HFFc6 (cell line): ENCODE results near the gene DAP. TPM values are rescaled to one million over a fixed set of nuclear protein-coding genes. Genes with fewer than 3 reads are reported as not detected.

Source experiments
- DNase-seq: peaks from one replicate; pipeline ENCODE4 v3.0.0-alpha.2; 2018
- H3K27ac Mint-ChIP-seq: 2 replicates; pipeline ENCODE4 v1.8.0; 2020; ENCODE audit warnings: mild to moderate bottlenecking, mixed read lengths
- H3K27me3 Mint-ChIP-seq: 2 replicates; pipeline ENCODE4 v1.8.0; 2021; ENCODE audit warnings: mild to moderate bottlenecking, moderate library complexity, mixed read lengths; ENCODE audit not compliant: insufficient read depth
- H3K36me3 Mint-ChIP-seq: 2 replicates; pipeline ENCODE4 v1.8.0; 2021; ENCODE audit warnings: low read depth, mixed read lengths
- H3K4me1 Mint-ChIP-seq: 2 replicates; pipeline ENCODE4 v1.8.0; 2020; ENCODE audit warnings: low read depth, mixed read lengths
- H3K4me3 Mint-ChIP-seq: 2 replicates; pipeline ENCODE4 v1.8.0; 2020; ENCODE audit warnings: mild to moderate bottlenecking, moderate library complexity, mixed read lengths
- H3K9me3 Mint-ChIP-seq: 2 replicates; pipeline ENCODE4 v1.8.0; 2020; ENCODE audit warnings: mild to moderate bottlenecking, mixed read lengths
- total RNA-seq, 6 experiments: library from RNA; stranded (reverse); fragmentation: NEBNext Ultra II Directional; extraction: Animal tissue kit (Norgen Biotek cat#: 25700); gene quantifications; 2 replicates in 1 of 6; 3 replicates in 5 of 6; pipeline ENCODE4 v1.2.3, GENCODE V29; 2021
- TF ChIP-seq, protein P1 (sequence below): fragments of 200-600 bp; sonication (generic); IDR thresholded peaks from 2 replicates; pipeline ENCODE4 v1.5.0; 2021; ENCODE audit warnings: antibody characterized with exemption, mild to moderate bottlenecking

The DAP gene
- total RNA-seq, 6 experiments from 2014 or later: 255 to 357 (median 285) TPM

DNA sequence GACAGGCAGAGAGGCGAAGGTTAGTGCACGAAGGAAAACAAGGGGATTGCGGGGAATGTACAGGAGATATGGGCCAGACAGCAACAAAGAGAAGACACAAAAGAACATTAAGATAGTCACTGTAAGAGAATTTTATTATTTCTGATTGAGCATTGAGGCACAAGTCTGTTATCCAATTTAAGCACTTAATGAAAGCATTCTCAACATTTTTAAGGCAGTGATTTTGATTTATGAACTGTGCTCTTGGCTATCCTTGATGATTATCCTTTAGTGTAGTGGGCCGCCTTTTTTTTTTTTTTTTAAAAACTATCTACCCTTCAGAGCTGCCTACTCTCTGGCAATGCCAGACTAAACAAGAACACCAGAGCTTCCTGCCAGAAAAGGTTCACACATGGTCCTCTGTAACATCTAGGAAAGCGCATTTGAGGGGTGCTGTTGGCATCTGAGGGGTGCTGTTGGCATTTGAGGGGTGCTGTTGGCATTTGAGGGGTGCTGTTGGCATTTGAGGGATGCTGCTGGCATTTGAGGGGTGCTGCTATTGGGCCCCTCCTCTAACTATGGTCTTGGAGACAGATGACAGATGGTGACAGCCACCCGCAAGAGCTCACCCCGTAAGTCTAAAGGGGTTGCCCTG is 3.0 kb downstream of the DAP start:
- H3K36me3 Mint-ChIP-seq: peaks cover 62% of the 10 kb centered on the region
- no peak for DNase-seq
- H3K27me3 Mint-ChIP-seq: peaks cover 2% of the 10 kb centered on the region; the same call in 1 of the 2 replicates
- no peaks in the 10 kb centered on the region for H3K9me3 Mint-ChIP-seq
- peaks cover 79% of the 10 kb centered on the region for H3K4me1 Mint-ChIP-seq
- H3K4me3 Mint-ChIP-seq: peak overlapping the region; percentile 96
- TF ChIP-seq, protein P1, sequence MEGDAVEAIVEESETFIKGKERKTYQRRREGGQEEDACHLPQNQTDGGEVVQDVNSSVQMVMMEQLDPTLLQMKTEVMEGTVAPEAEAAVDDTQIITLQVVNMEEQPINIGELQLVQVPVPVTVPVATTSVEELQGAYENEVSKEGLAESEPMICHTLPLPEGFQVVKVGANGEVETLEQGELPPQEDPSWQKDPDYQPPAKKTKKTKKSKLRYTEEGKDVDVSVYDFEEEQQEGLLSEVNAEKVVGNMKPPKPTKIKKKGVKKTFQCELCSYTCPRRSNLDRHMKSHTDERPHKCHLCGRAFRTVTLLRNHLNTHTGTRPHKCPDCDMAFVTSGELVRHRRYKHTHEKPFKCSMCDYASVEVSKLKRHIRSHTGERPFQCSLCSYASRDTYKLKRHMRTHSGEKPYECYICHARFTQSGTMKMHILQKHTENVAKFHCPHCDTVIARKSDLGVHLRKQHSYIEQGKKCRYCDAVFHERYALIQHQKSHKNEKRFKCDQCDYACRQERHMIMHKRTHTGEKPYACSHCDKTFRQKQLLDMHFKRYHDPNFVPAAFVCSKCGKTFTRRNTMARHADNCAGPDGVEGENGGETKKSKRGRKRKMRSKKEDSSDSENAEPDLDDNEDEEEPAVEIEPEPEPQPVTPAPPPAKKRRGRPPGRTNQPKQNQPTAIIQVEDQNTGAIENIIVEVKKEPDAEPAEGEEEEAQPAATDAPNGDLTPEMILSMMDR: no peak
- H3K27ac Mint-ChIP-seq: peak overlapping the region; percentile 54

DNA sequence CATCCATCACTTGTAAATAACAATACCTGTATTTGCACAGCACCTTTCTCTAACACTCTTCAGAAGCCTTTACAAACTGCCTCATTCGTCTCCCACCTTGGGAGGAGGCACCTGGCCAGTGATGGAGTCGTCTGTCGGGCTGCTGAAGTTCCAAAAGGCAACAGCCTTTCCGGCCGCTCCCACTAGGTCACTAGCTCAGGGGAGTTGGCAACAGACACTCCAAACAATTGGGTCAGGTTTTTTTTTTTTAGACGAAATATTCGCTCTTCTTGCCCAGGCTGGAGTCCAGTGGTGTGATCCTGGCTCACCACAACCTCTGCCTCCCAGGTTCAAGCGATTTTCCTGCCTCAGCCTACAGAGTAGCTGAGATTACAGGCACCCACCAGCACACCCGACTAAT is 4.0 kb downstream of the DAP start:
- H3K36me3 Mint-ChIP-seq: peaks cover 58% of the 10 kb centered on the region
- H3K27ac Mint-ChIP-seq: peak overlapping the region; percentile 54
- H3K9me3 Mint-ChIP-seq: no peaks in the 10 kb centered on the region
- H3K27me3 Mint-ChIP-seq: peaks cover 2% of the 10 kb centered on the region
- peak overlapping the region; percentile 62 for H3K4me3 Mint-ChIP-seq
- DNase-seq: no peak
- peaks cover 69% of the 10 kb centered on the region for H3K4me1 Mint-ChIP-seq
- TF ChIP-seq, protein P1: no peak

DNA sequence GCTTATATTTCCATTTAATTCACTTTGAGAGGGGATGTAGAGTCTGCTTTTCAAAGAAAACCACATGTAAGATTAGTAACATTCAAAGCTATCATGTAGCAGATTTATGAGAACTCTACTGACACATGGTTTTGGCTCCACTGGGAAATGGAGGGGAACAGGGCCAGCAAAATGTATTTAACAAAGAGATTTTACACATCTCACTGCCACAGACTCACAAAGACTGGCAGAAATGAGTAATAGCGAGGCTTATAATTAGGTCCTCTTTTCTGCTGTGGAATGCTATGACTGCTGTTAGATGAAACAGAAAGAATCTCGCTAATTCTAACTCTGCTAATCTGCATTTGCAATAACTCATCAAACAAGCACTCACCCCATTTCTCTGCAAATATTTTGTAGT is 4.5 kb downstream of the DAP start:
- Mint-ChIP-seq H3K27ac (peak overlapping the region; percentile 54), H3K27me3 (peaks cover under 1% of the 10 kb centered on the region), H3K36me3 (peaks cover 58% of the 10 kb centered on the region), H3K4me1 (peaks cover 68% of the 10 kb centered on the region), H3K9me3 (no peaks in the 10 kb centered on the region), H3K4me3 (peak overlapping the region; percentile 62)
- TF ChIP-seq, protein P1: no peak
- peak; percentile 75 for DNase-seq

GRCh38 chr5:10753178-10753577 is 7.9 kb downstream of the DAP start:
- no peaks in the 10 kb centered on the region; the same call in 1 of the 2 replicates for H3K27me3 Mint-ChIP-seq
- no peak overlapping the region for H3K4me3 Mint-ChIP-seq
- H3K36me3 Mint-ChIP-seq: peaks cover 44% of the 10 kb centered on the region
- peaks cover 59% of the 10 kb centered on the region for H3K4me1 Mint-ChIP-seq
- DNase-seq: no peak
- no peak overlapping the region for H3K27ac Mint-ChIP-seq
- H3K9me3 Mint-ChIP-seq: no peaks in the 10 kb centered on the region
- TF ChIP-seq, protein P1: no peak

GRCh38 chr5:10752451-10752850 is 8.6 kb downstream of the DAP start:
- DNase-seq: no peak
- no peaks in the 10 kb centered on the region for H3K9me3 Mint-ChIP-seq
- TF ChIP-seq, protein P1: no peak
- H3K36me3 Mint-ChIP-seq: peaks cover 41% of the 10 kb centered on the region
- H3K27ac Mint-ChIP-seq: no peak overlapping the region
- H3K4me1 Mint-ChIP-seq: peaks cover 52% of the 10 kb centered on the region
- no peak overlapping the region for H3K4me3 Mint-ChIP-seq
- no peaks in the 10 kb centered on the region; the same call in 1 of the 2 replicates for H3K27me3 Mint-ChIP-seq
